ENCODE measurements around the gene DUSP16.

DNA sequence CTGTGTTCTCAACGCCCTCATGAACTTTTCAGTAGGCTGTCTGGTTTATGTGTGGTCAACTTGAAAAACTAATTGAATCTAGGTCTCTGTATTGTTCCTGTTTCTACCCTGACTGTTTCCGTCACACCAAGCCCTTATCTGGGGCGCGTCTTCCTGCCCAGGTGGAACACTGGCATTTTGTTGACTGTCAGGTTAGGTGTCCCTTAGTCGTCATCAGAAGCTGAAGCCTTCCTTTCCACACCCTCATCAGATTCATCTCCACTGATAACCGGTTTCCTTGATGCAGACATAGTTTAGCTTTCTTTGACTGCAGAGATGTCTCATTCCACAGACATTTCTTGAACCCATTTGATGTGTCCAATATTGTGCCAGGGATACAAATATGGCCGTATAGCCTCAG is 96.5 kb downstream of the DUSP16 start:
- TF ChIP-seq, protein P1, sequence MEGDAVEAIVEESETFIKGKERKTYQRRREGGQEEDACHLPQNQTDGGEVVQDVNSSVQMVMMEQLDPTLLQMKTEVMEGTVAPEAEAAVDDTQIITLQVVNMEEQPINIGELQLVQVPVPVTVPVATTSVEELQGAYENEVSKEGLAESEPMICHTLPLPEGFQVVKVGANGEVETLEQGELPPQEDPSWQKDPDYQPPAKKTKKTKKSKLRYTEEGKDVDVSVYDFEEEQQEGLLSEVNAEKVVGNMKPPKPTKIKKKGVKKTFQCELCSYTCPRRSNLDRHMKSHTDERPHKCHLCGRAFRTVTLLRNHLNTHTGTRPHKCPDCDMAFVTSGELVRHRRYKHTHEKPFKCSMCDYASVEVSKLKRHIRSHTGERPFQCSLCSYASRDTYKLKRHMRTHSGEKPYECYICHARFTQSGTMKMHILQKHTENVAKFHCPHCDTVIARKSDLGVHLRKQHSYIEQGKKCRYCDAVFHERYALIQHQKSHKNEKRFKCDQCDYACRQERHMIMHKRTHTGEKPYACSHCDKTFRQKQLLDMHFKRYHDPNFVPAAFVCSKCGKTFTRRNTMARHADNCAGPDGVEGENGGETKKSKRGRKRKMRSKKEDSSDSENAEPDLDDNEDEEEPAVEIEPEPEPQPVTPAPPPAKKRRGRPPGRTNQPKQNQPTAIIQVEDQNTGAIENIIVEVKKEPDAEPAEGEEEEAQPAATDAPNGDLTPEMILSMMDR (conservative IDR thresholded peaks at IDR 0.05; ENCODE audit: low read depth, low read length), result no peak
- TF ChIP-seq EZH2 (IDR thresholded peaks at IDR 0.05; ENCODE audit: borderline replicate concordance, low read depth, low read length, poor library complexity, severe bottlenecking), result no peak
